Endothelial cell (in vitro differentiated cells): Measurements from ENCODE around the gene CREB5. TPM values are rescaled to one million over a fixed set of nuclear protein-coding genes. Genes with fewer than 3 reads are reported as not detected.

Experiments
- DNase-seq: peaks from one replicate; pipeline ENCODE4 v3.0.0; 2021; ENCODE audit warnings: low spot score
- H3K27ac Mint-ChIP-seq: one replicate; pipeline ENCODE4 v1.8.0; 2021; ENCODE audit warnings: mixed read lengths, inconsistent platforms; ENCODE audit not compliant: unreplicated experiment
- H3K27me3 Mint-ChIP-seq: one replicate; pipeline ENCODE4 v1.8.0; 2021; ENCODE audit warnings: mild to moderate bottlenecking, moderate library complexity, mixed read lengths, inconsistent platforms; ENCODE audit not compliant: unreplicated experiment
- H3K36me3 Mint-ChIP-seq: one replicate; pipeline ENCODE4 v1.8.0; 2021; ENCODE audit warnings: mild to moderate bottlenecking, low read depth, mixed read lengths, inconsistent platforms; ENCODE audit not compliant: unreplicated experiment
- H3K4me1 Mint-ChIP-seq: one replicate; pipeline ENCODE4 v1.8.0; 2021; ENCODE audit warnings: mild to moderate bottlenecking, mixed read lengths, inconsistent platforms; ENCODE audit not compliant: unreplicated experiment
- H3K4me3 Mint-ChIP-seq: one replicate; pipeline ENCODE4 v1.8.0; 2021; ENCODE audit warnings: mild to moderate bottlenecking, mixed read lengths, inconsistent platforms; ENCODE audit not compliant: unreplicated experiment
- H3K9me3 Mint-ChIP-seq: one replicate; pipeline ENCODE4 v1.8.0; 2021; ENCODE audit warnings: mixed read lengths, inconsistent platforms; ENCODE audit not compliant: unreplicated experiment
- CTCF ChIP-seq: fragments of 200-600 bp; sonication (generic); IDR thresholded peaks from one replicate; pipeline ENCODE4 v1.5.0; 2021; ENCODE audit warnings: antibody characterized with exemption; ENCODE audit not compliant: unreplicated experiment
- total RNA-seq: library from RNA; stranded (reverse); fragmentation: NEBNext Ultra II Directional; extraction: Animal tissue kit (Norgen Biotek cat#: 25700); gene quantifications from one replicate; pipeline ENCODE4 v1.2.1, GENCODE V29; 2021; ENCODE audit not compliant: unreplicated experiment

CREB5 gene
- total RNA-seq, 1 donor from 2014 or later: 5.6 TPM

- peaks cover 3% of the 10 kb centered on the region for H3K27me3 Mint-ChIP-seq
- no peak for TF ChIP-seq CTCF
- peaks cover 3% of the 10 kb centered on the region for H3K4me1 Mint-ChIP-seq
- no peak overlapping the region for H3K4me3 Mint-ChIP-seq
- H3K9me3 Mint-ChIP-seq: no peaks in the 10 kb centered on the region
- H3K27ac Mint-ChIP-seq: no peak overlapping the region
- no peak for DNase-seq
- H3K36me3 Mint-ChIP-seq: no peaks in the 10 kb centered on the region
Observed at GRCh38 chr7:28474640-28475039, 62.3 kb downstream of the CREB5 start.

- no peak for DNase-seq
- no peak for TF ChIP-seq CTCF
- no peak overlapping the region for H3K4me3 Mint-ChIP-seq
- H3K27ac Mint-ChIP-seq: no peak overlapping the region
- no peaks in the 10 kb centered on the region for H3K9me3 Mint-ChIP-seq
- H3K27me3 Mint-ChIP-seq: peaks cover 3% of the 10 kb centered on the region
- no peaks in the 10 kb centered on the region for H3K36me3 Mint-ChIP-seq
- peaks cover 19% of the 10 kb centered on the region for H3K4me1 Mint-ChIP-seq
Observed at GRCh38 chr7:28477041-28477442, 64.7 kb downstream of the CREB5 start.

- H3K27ac Mint-ChIP-seq: no peak overlapping the region
- DNase-seq: no peak
Observed at GRCh38 chr7:28478656-28479055, 66.3 kb downstream of the CREB5 start.

GRCh38 chr7:28479507-28479947, 67.2 kb downstream of the CREB5 start:
- Mint-ChIP-seq H3K27ac (no peak overlapping the region), H3K27me3 (no peaks in the 10 kb centered on the region), H3K4me3 (no peak overlapping the region), H3K4me1 (peaks cover 29% of the 10 kb centered on the region), H3K36me3 (no peaks in the 10 kb centered on the region), H3K9me3 (no peaks in the 10 kb centered on the region)
- no peak for DNase-seq
- no peak for TF ChIP-seq CTCF

More at GRCh38 chr7:28478656-28479055, 66.3 kb downstream of the CREB5 start:
- Mint-ChIP-seq H3K36me3 (no peaks in the 10 kb centered on the region), H3K4me1 (peaks cover 29% of the 10 kb centered on the region), H3K27me3 (peaks cover 3% of the 10 kb centered on the region), H3K9me3 (no peaks in the 10 kb centered on the region), H3K4me3 (no peak overlapping the region)
- no peak for TF ChIP-seq CTCF

GRCh38 chr7:28480595-28480994, 68.3 kb downstream of the CREB5 start:
- Mint-ChIP-seq H3K4me3 (no peak overlapping the region), H3K36me3 (no peaks in the 10 kb centered on the region), H3K27ac (no peak overlapping the region), H3K9me3 (no peaks in the 10 kb centered on the region), H3K4me1 (peaks cover 29% of the 10 kb centered on the region), H3K27me3 (no peaks in the 10 kb centered on the region)
- DNase-seq: no peak
- TF ChIP-seq CTCF: no peak
